CD1c-positive myeloid dendritic cell (primary cell): ENCODE data around the gene KCTD8.
"Not testable (repeated sequence)": the region's sequence is repeated elsewhere in the genome, so short reads cannot be mapped to it uniquely, and the experiment has no call there.

Experiments
- DNase-seq: peaks from one replicate; pipeline ENCODE4 v3.0.0-alpha.2; 2016; ENCODE audit errors: extremely low spot score

The KCTD8 gene

GRCh38 chr4:44326741-44327140 lies 121.9 kb downstream of the KCTD8 start:
- no peak for DNase-seq

GRCh38 chr4:44320833-44321232 lies 127.8 kb downstream of the KCTD8 start:
- no peak for DNase-seq

GRCh38 chr4:44319129-44319528 lies 129.5 kb downstream of the KCTD8 start:
- no peak for DNase-seq

- no peak for DNase-seq
These were observed 134.9 kb downstream of the KCTD8 start for GRCh38 chr4:44313702-44314101.

- no peak for DNase-seq
These were observed 161.1 kb downstream of the KCTD8 start for GRCh38 chr4:44287505-44287904.

- DNase-seq = no peak
These were observed 169.1 kb downstream of the KCTD8 start for GRCh38 chr4:44279469-44279868.

GRCh38 chr4:44279066-44279465 lies 169.5 kb downstream of the KCTD8 start:
- DNase-seq = no peak

- DNase-seq = no peak
These were observed 191.1 kb downstream of the KCTD8 start for GRCh38 chr4:44257461-44257860.

GRCh38 chr4:44256414-44256813 lies 192.2 kb downstream of the KCTD8 start:
- DNase-seq = no peak

- no peak for DNase-seq
These were observed 211.0 kb downstream of the KCTD8 start for GRCh38 chr4:44237643-44238042.

- no peak for DNase-seq
These were observed 212.7 kb downstream of the KCTD8 start for GRCh38 chr4:44235897-44236296.

GRCh38 chr4:44232262-44232661 lies 216.3 kb downstream of the KCTD8 start:
- no peak for DNase-seq

- no peak for DNase-seq
These were observed 217.6 kb downstream of the KCTD8 start for GRCh38 chr4:44231006-44231405.

- no peak for DNase-seq
These were observed 220.3 kb downstream of the KCTD8 start for GRCh38 chr4:44228326-44228725.

GRCh38 chr4:44221407-44221806 lies 227.2 kb downstream of the KCTD8 start:
- DNase-seq = no peak

- no peak for DNase-seq
These were observed 237.9 kb downstream of the KCTD8 start for GRCh38 chr4:44210750-44211149.

- no peak for DNase-seq
These were observed 251.8 kb downstream of the KCTD8 start for GRCh38 chr4:44196796-44197195.

- DNase-seq = no peak
These were observed 254.2 kb downstream of the KCTD8 start for GRCh38 chr4:44194365-44194764.

- no peak for DNase-seq
These were observed 261.8 kb downstream of the KCTD8 start for GRCh38 chr4:44186850-44187246.

- DNase-seq = no peak
These were observed 262.3 kb downstream of the KCTD8 start for GRCh38 chr4:44186096-44186849.

- not testable (repeated sequence) for DNase-seq
These were observed 266.9 kb downstream of the KCTD8 start for GRCh38 chr4:44181491-44182349.

GRCh38 chr4:44167766-44168165 lies 280.8 kb downstream of the KCTD8 start:
- not testable (repeated sequence) for DNase-seq

GRCh38 chr4:44165938-44166337 lies 282.7 kb downstream of the KCTD8 start:
- DNase-seq = no peak
